Progenitor cell of endocrine pancreas (in vitro differentiated cells): ENCODE results near the gene ASIC5. TPM values are rescaled to one million over a fixed set of nuclear protein-coding genes. Genes with fewer than 3 reads are reported as not detected.

Source experiments
- DNase-seq: peaks from one replicate; pipeline ENCODE4 v3.0.0; 2021; ENCODE audit warnings: low spot score; ENCODE audit not compliant: unreplicated experiment
- H3K27ac Mint-ChIP-seq: 2 replicates; pipeline ENCODE4 v1.8.0; 2021; ENCODE audit warnings: mild to moderate bottlenecking, moderate library complexity, mixed read lengths
- H3K27me3 Mint-ChIP-seq: 2 replicates; pipeline ENCODE4 v1.8.0; 2021; ENCODE audit warnings: mixed read lengths
- H3K36me3 Mint-ChIP-seq: 2 replicates; pipeline ENCODE4 v1.8.0; 2022; ENCODE audit warnings: mixed read lengths; ENCODE audit not compliant: insufficient read depth
- H3K4me1 Mint-ChIP-seq: 2 replicates; pipeline ENCODE4 v1.8.0; 2021; ENCODE audit warnings: low read depth, mixed read lengths
- H3K4me3 Mint-ChIP-seq: 2 replicates; pipeline ENCODE4 v1.8.0; 2021; ENCODE audit warnings: low read depth, mild to moderate bottlenecking, moderate library complexity, mixed read lengths
- H3K9me3 Mint-ChIP-seq: 2 replicates; pipeline ENCODE4 v1.8.0; 2021; ENCODE audit warnings: low read depth, mixed read lengths
- CTCF ChIP-seq: fragments of 200-600 bp; sonication (generic); IDR thresholded peaks from one replicate; pipeline ENCODE4 v1.5.0; 2021; ENCODE audit warnings: antibody characterized with exemption, mild to moderate bottlenecking; ENCODE audit not compliant: unreplicated experiment
- total RNA-seq: library from RNA; stranded (reverse); gene quantifications from 2 replicates; pipeline ENCODE4 v1.2.1, GENCODE V29; 2021

ASIC5 gene
- total RNA-seq, 1 donor from 2014 or later = not detected

DNA sequence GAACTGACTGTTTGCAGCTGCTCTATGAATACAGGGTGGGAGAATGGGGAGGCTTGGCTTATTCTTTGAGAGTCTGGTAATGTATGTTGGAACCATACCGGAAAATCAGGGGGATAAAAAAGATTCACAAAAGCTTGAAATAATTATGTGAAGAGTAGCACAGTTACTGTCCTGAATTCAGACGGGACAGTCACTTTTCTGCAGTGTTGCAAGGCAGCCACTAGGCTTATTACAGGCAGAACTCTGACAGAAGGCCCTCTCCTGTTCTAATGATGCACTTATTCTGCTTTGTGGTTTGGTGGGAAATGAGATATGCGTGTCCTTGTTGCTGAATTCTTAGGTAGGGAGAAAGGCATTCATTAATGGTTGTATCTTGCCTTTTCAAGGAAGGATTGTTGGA is 70.1 kb downstream of the ASIC5 start:
- no peak for DNase-seq
- no peak overlapping the region for H3K4me3 Mint-ChIP-seq
- H3K4me1 Mint-ChIP-seq = peaks cover 11% of the 10 kb centered on the region
- no peak overlapping the region for H3K27ac Mint-ChIP-seq
- H3K9me3 Mint-ChIP-seq = no peaks in the 10 kb centered on the region
- peak; percentile 53 for TF ChIP-seq CTCF
- H3K36me3 Mint-ChIP-seq = no peaks in the 10 kb centered on the region
- no peaks in the 10 kb centered on the region for H3K27me3 Mint-ChIP-seq

- H3K36me3 Mint-ChIP-seq = no peaks in the 10 kb centered on the region
These were observed 71.4 kb downstream of the ASIC5 start for GRCh38 chr4:155794589-155795236.

DNA sequence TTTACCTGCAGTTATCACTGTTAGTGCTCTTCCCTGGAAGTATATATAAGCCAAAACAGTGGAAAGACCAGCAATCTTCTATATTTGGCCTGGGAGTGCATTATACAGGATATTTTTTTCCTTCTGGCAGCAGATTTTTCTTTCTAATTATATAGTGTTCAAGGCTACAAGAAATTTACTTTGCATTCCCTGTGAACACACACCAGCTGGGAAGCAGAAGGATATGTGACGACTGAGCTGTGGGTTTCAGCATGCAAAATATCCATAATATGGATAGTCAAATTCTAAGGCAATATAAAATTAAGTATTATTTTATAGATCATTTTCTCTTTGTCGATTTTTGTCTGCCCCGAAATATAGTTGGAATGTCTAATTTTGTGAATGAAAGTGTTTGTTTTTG is 76.1 kb downstream of the ASIC5 start:
- DNase-seq = no peak
- no peaks in the 10 kb centered on the region for H3K9me3 Mint-ChIP-seq
- no peak overlapping the region for H3K27ac Mint-ChIP-seq
- no peaks in the 10 kb centered on the region for H3K27me3 Mint-ChIP-seq
- H3K4me3 Mint-ChIP-seq = no peak overlapping the region
- TF ChIP-seq CTCF = no peak
- H3K36me3 Mint-ChIP-seq = no peaks in the 10 kb centered on the region
- H3K4me1 Mint-ChIP-seq = peaks cover 1% of the 10 kb centered on the region

More at GRCh38 chr4:155794589-155795236, 71.4 kb downstream of the ASIC5 start:
- Mint-ChIP-seq H3K9me3 (no peaks in the 10 kb centered on the region), H3K4me3 (no peak overlapping the region), H3K27ac (no peak overlapping the region), H3K27me3 (no peaks in the 10 kb centered on the region), H3K4me1 (peaks cover 11% of the 10 kb centered on the region)
- no peak for DNase-seq
- no peak for TF ChIP-seq CTCF

DNA sequence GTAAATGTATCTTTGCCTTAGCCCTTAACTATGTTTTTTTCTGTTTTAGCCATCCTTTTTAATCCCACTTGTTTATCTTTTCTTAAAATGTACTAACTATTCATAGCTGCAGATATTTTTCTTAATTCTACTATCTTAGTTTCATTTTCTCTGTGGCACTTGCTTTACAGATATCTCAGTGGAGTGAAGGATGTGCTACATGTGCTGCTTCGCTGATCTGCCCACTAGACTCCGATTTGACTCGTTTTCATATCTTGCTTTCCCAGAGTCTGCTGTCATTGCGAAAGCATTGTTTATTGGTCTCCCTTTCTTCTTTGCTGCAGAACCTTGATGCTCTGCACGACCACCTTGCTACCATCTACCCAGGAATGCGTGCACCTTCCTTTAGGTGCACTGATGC is 76.7 kb downstream of the ASIC5 start:
- no peak for DNase-seq
- no peak for TF ChIP-seq CTCF
- Mint-ChIP-seq H3K4me1 (no peaks in the 10 kb centered on the region), H3K27ac (no peak overlapping the region), H3K9me3 (no peaks in the 10 kb centered on the region), H3K4me3 (no peak overlapping the region), H3K36me3 (no peaks in the 10 kb centered on the region), H3K27me3 (no peaks in the 10 kb centered on the region)

- Mint-ChIP-seq H3K4me1 (no peaks in the 10 kb centered on the region), H3K27ac (no peak overlapping the region), H3K27me3 (no peaks in the 10 kb centered on the region), H3K36me3 (no peaks in the 10 kb centered on the region), H3K4me3 (no peak overlapping the region), H3K9me3 (peaks cover 3% of the 10 kb centered on the region)
- DNase-seq = no peak
- TF ChIP-seq CTCF = peak; percentile 83
These were observed 78.9 kb downstream of the ASIC5 start for GRCh38 chr4:155787113-155787710.
